Prostate gland (tissue), 2 donors: Measurements from ENCODE around the gene BABAM2. TPM values are rescaled to one million over a fixed set of nuclear protein-coding genes. Genes with fewer than 3 reads are reported as not detected.

Experiments used
- DNase-seq: peaks from one replicate; pipeline ENCODE4 v3.0.0-alpha.2; 2019; ENCODE audit warnings: low spot score
- H3K27ac ChIP-seq, 2 donors: fragments of 200-600 bp; sonication (generic); 2 replicates each; pipeline ENCODE4 v1.5.1; 2017 to 2019
- H3K27me3 ChIP-seq: fragments of 200-600 bp; sonication (generic); replicated peaks from 2 replicates; pipeline ENCODE4 v1.5.1; 2019; ENCODE audit not compliant: insufficient read depth
- H3K36me3 ChIP-seq, 2 donors: fragments of 200-600 bp; sonication (generic); 1 replicate in 1 of 2; 2 replicates in 1 of 2; pipeline versions ENCODE4 v1.5.1 to v1.8.1; 2017 to 2019
- H3K4me1 ChIP-seq: fragments of 200-600 bp; sonication (generic); replicated peaks from 2 replicates; pipeline ENCODE4 v1.5.1; 2019
- H3K4me3 ChIP-seq, 2 donors: fragments of 200-600 bp; sonication (generic); 2 replicates each; pipeline ENCODE4 v1.5.1; 2017 to 2019
- H3K9me3 ChIP-seq: fragments of 200-600 bp; sonication (generic); 2 replicates; pipeline ENCODE4 v1.5.1; 2017
- CTCF ChIP-seq, 4 experiments: fragments of 200-600 bp in 2 of 4; fragments of 450-650 bp in 2 of 4; sonication (generic) in 2 of 4; IDR thresholded peaks; 1 replicate in 3 of 4; 2 replicates in 1 of 4; pipeline ENCODE4 v1.5.1; 2016 to 2019; ENCODE audit warnings: antibody characterized with exemption in 4 of 4, mild to moderate bottlenecking in 2 of 4, moderate library complexity in 2 of 4
- POLR2A ChIP-seq: fragments of 450-650 bp; IDR thresholded peaks from one replicate; pipeline ENCODE4 v1.6.1; 2016; ENCODE audit warnings: antibody characterized with exemption, mild to moderate bottlenecking
- POLR2AphosphoS5 ChIP-seq: sonication (generic); formaldehyde crosslinking; IDR thresholded peaks from one replicate; pipeline ENCODE4 v1.6.1; 2017; ENCODE audit warnings: antibody characterized with exemption
- WGBS: methylation state at CpG from one replicate; pipeline ENCODE4 v1.1.5; 2018; 5-methylcytosine and 5-hydroxymethylcytosine counted together
- intact Hi-C: fragments of 100-400 bp; cut with DNase I; formaldehyde crosslinking; loops from one replicate; pipeline ENCODE4 v1.14.2; 2022
- total RNA-seq, 2 donors: library from RNA; depleted of rRNA; stranded (reverse); fragments of >200 nt; gene quantifications; one replicate each; pipeline ENCODE4 v1.1.0, GENCODE V29; 2016

Gene BABAM2
- total RNA-seq, 2 donors from 2014 or later, result 35.8 to 37.3 TPM

GRCh38 chr2:28377984-28378678 lies 487.6 kb downstream of the BABAM2 start:
- H3K9me3 ChIP-seq, result no peaks in the 10 kb centered on the region
- intact Hi-C loops, result no loop called here
- no peak overlapping the region for H3K4me3 ChIP-seq
- peak; percentile 78 for TF ChIP-seq POLR2AphosphoS5
- no peak for TF ChIP-seq CTCF (IDR thresholded peaks at IDR 0.05)
- peak; percentile 61 for TF ChIP-seq POLR2A
- no peaks in the 10 kb centered on the region for H3K27me3 ChIP-seq
- DNase-seq, result peak; percentile 92
- H3K27ac ChIP-seq, result peak overlapping the region; percentile 73 to 76
- WGBS, result 49% methylated on average over 9 of the region's 9 CpGs
- H3K4me1 ChIP-seq, result no peaks in the 10 kb centered on the region
- no peaks in the 10 kb centered on the region for H3K36me3 ChIP-seq

- Histone ChIP-seq H3K4me3 (no peak overlapping the region), H3K36me3 (no peaks in the 10 kb centered on the region), H3K4me1 (no peaks in the 10 kb centered on the region), H3K27me3 (no peaks in the 10 kb centered on the region), H3K9me3 (no peaks in the 10 kb centered on the region), H3K27ac (peak overlapping the region; percentile 73 to 76)
- 75% methylated on average over 15 of the region's 16 CpGs for WGBS
- DNase-seq, result no peak
- TF ChIP-seq POLR2A (no peak), POLR2AphosphoS5 (no peak), CTCF (IDR thresholded peaks at IDR 0.05) (no peak)
- intact Hi-C loops, result no loop called here
Observed at GRCh38 chr2:28378679-28379584, 488.4 kb downstream of the BABAM2 start.

GRCh38 chr2:28380219-28380618 lies 489.7 kb downstream of the BABAM2 start:
- DNase-seq, result no peak
- no peak for TF ChIP-seq POLR2AphosphoS5
- TF ChIP-seq CTCF (IDR thresholded peaks at IDR 0.05), result no peak
- TF ChIP-seq POLR2A, result no peak
- Histone ChIP-seq H3K27ac (no peak overlapping the region), H3K4me3 (no peak overlapping the region), H3K27me3 (no peaks in the 10 kb centered on the region), H3K9me3 (no peaks in the 10 kb centered on the region), H3K4me1 (no peaks in the 10 kb centered on the region), H3K36me3 (no peaks in the 10 kb centered on the region)
- intact Hi-C loops, result no loop called here
- WGBS, result 89% methylated on average over 6 of the region's 6 CpGs

GRCh38 chr2:28381225-28382180 lies 491.0 kb downstream of the BABAM2 start:
- no peaks in the 10 kb centered on the region for H3K9me3 ChIP-seq
- H3K4me1 ChIP-seq, result no peaks in the 10 kb centered on the region
- intact Hi-C loops, result no loop called here
- no peak for DNase-seq
- no peaks in the 10 kb centered on the region for H3K36me3 ChIP-seq
- H3K27ac ChIP-seq, result no peak overlapping the region
- H3K4me3 ChIP-seq, result no peak overlapping the region
- 79% methylated on average over 12 of the region's 12 CpGs for WGBS
- TF ChIP-seq CTCF (IDR thresholded peaks at IDR 0.05) (no peak), POLR2A (no peak), POLR2AphosphoS5 (no peak)
- no peaks in the 10 kb centered on the region for H3K27me3 ChIP-seq
